Esophagus muscularis mucosa (tissue), 4 donors: ENCODE data around the gene MBIP.

Experiments
- EP300 ChIP-seq: sonication (generic); formaldehyde crosslinking; IDR thresholded peaks from one replicate; pipeline ENCODE4 v1.6.1; 2017; ENCODE audit warnings: antibody characterized with exemption
- POLR2A ChIP-seq: fragments of 450-650 bp; IDR thresholded peaks from one replicate; pipeline ENCODE4 v1.6.1; 2017; ENCODE audit warnings: antibody characterized with exemption, moderate library complexity, mild to moderate bottlenecking, low read depth
- POLR2AphosphoS5 ChIP-seq, 2 donors: sonication (generic); formaldehyde crosslinking; IDR thresholded peaks; one replicate each; pipeline ENCODE4 v1.6.1; 2017; ENCODE audit warnings: antibody characterized with exemption in 2 of 2
- TF ChIP-seq, protein P1 (sequence below), 3 experiments: fragments of 200-600 bp in 2 of 3; fragments of 450-650 bp in 1 of 3; sonication (generic) in 2 of 3; IDR thresholded peaks; one replicate each; pipeline ENCODE4 v1.5.1; 2017 to 2019; ENCODE audit warnings: antibody characterized with exemption in 3 of 3, mild to moderate bottlenecking in 2 of 3, moderate library complexity in 1 of 3

DNA sequence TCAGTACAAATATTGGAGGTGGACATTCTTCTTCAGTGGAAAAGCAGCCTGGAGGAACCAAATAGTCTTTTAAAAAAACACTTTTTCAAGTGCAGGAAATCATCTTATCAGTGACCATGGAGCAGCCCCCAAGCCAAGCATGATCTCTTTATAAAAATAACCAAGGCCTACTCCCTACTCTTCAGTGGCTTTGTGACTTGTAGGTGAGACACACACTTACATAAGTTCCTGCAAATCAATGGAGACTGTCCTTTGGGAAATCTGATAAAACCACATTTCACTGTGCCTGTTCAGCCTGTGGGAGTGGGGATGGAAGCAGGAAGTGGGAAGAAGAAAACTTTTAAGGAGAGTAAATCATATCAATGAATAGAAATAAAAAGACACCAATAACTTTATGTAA is 56.3 kb downstream of the MBIP start:
- TF ChIP-seq, protein P1, sequence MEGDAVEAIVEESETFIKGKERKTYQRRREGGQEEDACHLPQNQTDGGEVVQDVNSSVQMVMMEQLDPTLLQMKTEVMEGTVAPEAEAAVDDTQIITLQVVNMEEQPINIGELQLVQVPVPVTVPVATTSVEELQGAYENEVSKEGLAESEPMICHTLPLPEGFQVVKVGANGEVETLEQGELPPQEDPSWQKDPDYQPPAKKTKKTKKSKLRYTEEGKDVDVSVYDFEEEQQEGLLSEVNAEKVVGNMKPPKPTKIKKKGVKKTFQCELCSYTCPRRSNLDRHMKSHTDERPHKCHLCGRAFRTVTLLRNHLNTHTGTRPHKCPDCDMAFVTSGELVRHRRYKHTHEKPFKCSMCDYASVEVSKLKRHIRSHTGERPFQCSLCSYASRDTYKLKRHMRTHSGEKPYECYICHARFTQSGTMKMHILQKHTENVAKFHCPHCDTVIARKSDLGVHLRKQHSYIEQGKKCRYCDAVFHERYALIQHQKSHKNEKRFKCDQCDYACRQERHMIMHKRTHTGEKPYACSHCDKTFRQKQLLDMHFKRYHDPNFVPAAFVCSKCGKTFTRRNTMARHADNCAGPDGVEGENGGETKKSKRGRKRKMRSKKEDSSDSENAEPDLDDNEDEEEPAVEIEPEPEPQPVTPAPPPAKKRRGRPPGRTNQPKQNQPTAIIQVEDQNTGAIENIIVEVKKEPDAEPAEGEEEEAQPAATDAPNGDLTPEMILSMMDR (IDR thresholded peaks at IDR 0.05) = no peak
- TF ChIP-seq POLR2AphosphoS5 (IDR thresholded peaks at IDR 0.05) = no peak
- no peak for TF ChIP-seq POLR2A
- no peak for TF ChIP-seq EP300
